HCT116 (cell line): ENCODE data around the gene ABCG5. TPM values are rescaled to one million over a fixed set of nuclear protein-coding genes. Genes with fewer than 3 reads are reported as not detected.

Source experiments
- ATAC-seq: fragments of 200-7000 bp; cut with Tn5 transposase; 2 replicates; pipeline ENCODE4 v1.9.1; 2020; ENCODE audit warnings: mild to moderate bottlenecking, moderate library complexity
- BruUV-seq: library from RNA; stranded (reverse); fragments of 400-500 nt; replicated peaks from 2 replicates; lab custom pipeline; 2021; lab: Mats Ljungman, UMichigan
- CTCF ChIA-PET: fragments of 300-600 bp; sonication (Branson Sonifier 250); formaldehyde crosslinking; loops from one replicate; lab custom pipeline; 2021; ENCODE audit warnings: antibody characterized with exemption; lab: Charles Lee
- POLR2A ChIA-PET: fragments of 300-600, 350-600 bp; sonication (Branson Sonifier 250); formaldehyde crosslinking; loops from one replicate; lab custom pipeline; 2021; ENCODE audit warnings: antibody characterized with exemption; lab: Charles Lee
- RAD21 ChIA-PET, 2 experiments: fragments of 300-600 bp; sonication (Branson Sonifier 250); formaldehyde crosslinking; loops; one replicate each; lab custom pipeline; 2023; ENCODE audit warnings: low total read pairs in 2 of 2; ENCODE audit not compliant: uncharacterized antibody in 2 of 2, unreplicated experiment in 2 of 2, low non-redundant PET in 1 of 2; lab: Charles Lee
- DNase-seq: peaks from one replicate; pipeline ENCODE4 v3.0.0-alpha.2; 2010; ENCODE audit warnings: low read depth, low spot score
- H2AFZ ChIP-seq: fragments of 200-600 bp; shearing (Covaris generic), sonication (generic); 2 replicates; pipeline ENCODE4 v1.6.1; 2017; ENCODE audit warnings: low read depth, mixed run types, mixed read lengths, antibody characterized with exemption, low read length; ENCODE audit not compliant: poor library complexity, severe bottlenecking
- H3K27ac ChIP-seq: 2 replicates; pipeline ENCODE4 v1.5.1; 2012; ENCODE audit warnings: low read depth, low read length
- H3K27me3 ChIP-seq: fragments of 200-600 bp; sonication (generic); 2 replicates; pipeline ENCODE4 v1.6.1; 2016; ENCODE audit warnings: mixed run types, low read length, mixed read lengths; ENCODE audit not compliant: insufficient read depth
- H3K36me3 ChIP-seq, 2 experiments: fragments of 200-500 bp in 1 of 2; fragments of 200-600 bp in 1 of 2; sonication (Bioruptor generic) in 1 of 2; sonication (generic) in 1 of 2; 2 replicates each; pipeline versions ENCODE4 v1.5.1 to v1.6.1; 2014 to 2016; ENCODE audit warnings: low read length in 2 of 2, inconsistent platforms in 1 of 2, mixed read lengths in 1 of 2, mixed run types in 1 of 2; ENCODE audit not compliant: insufficient read depth in 2 of 2, control insufficient read depth in 1 of 2
- H3K4me1 ChIP-seq, 2 experiments: fragments of 200-600 bp in 1 of 2; sonication (generic) in 1 of 2; 2 replicates each; pipeline versions ENCODE4 v1.5.1 to v1.6.1; 2012 to 2017; ENCODE audit warnings: low read length in 2 of 2, inconsistent platforms in 1 of 2, mild to moderate bottlenecking in 1 of 2, mixed read lengths in 1 of 2, mixed run types in 1 of 2, moderate library complexity in 1 of 2; ENCODE audit not compliant: insufficient read depth in 2 of 2, control insufficient read depth in 1 of 2
- H3K4me2 ChIP-seq: fragments of 200-600 bp; sonication (generic); 2 replicates; pipeline ENCODE4 v1.6.1; 2017; ENCODE audit warnings: mixed run types, low read length, mixed read lengths
- H3K4me3 ChIP-seq, 2 experiments: fragments of 200-600 bp in 1 of 2; sonication (generic) in 1 of 2; replicated peaks in 1 of 2; 2 replicates each; pipeline ENCODE4 v1.5.1; 2011 to 2016; ENCODE audit warnings: low read length in 2 of 2, control low read depth in 1 of 2, low read depth in 1 of 2, mild to moderate bottlenecking in 1 of 2, mixed read lengths in 1 of 2, mixed run types in 1 of 2
- H3K79me2 ChIP-seq: fragments of 200-600 bp; sonication (generic); 2 replicates; pipeline ENCODE4 v1.6.1; 2017; ENCODE audit warnings: mild to moderate bottlenecking, mixed run types, low read length, moderate library complexity, mixed read lengths; ENCODE audit not compliant: insufficient read depth
- H3K9ac ChIP-seq: fragments of 200-600 bp; sonication (generic); 2 replicates; pipeline ENCODE4 v1.6.1; 2016; ENCODE audit warnings: low read length, mixed read lengths
- H3K9me2 ChIP-seq: fragments of 200-600 bp; sonication (generic), shearing (Covaris generic); 2 replicates; pipeline ENCODE4 v1.6.1; 2017; ENCODE audit warnings: mixed run types, mild to moderate bottlenecking, moderate library complexity; ENCODE audit not compliant: insufficient read depth
- H3K9me3 ChIP-seq, 2 experiments: fragments of 200-500 bp in 1 of 2; fragments of 200-600 bp in 1 of 2; sonication (Bioruptor generic) in 1 of 2; sonication (generic) in 1 of 2; 2 replicates each; pipeline ENCODE4 v1.6.1; 2014 to 2017; ENCODE audit warnings: low read length in 2 of 2, mixed read lengths in 2 of 2, inconsistent platforms in 1 of 2, low read depth in 1 of 2, mild to moderate bottlenecking in 1 of 2, mixed run types in 1 of 2, moderate library complexity in 1 of 2; ENCODE audit not compliant: control insufficient read depth in 1 of 2, insufficient read depth in 1 of 2
- H4K20me1 ChIP-seq: fragments of 200-600 bp; sonication (generic), shearing (Covaris generic); 2 replicates; pipeline ENCODE4 v1.6.1; 2017; ENCODE audit warnings: mixed run types, mild to moderate bottlenecking, moderate library complexity; ENCODE audit not compliant: insufficient read depth
- CEBPB ChIP-seq: IDR thresholded peaks from 2 replicates; pipeline ENCODE4 v1.6.1; 2012; ENCODE audit warnings: low read depth
- EGR1 ChIP-seq: IDR thresholded peaks from 2 replicates; pipeline ENCODE4 v1.6.1; 2012; ENCODE audit warnings: low read depth
- ELF1 ChIP-seq: IDR thresholded peaks from 2 replicates; pipeline ENCODE4 v1.6.1; 2012; ENCODE audit warnings: low read depth, borderline replicate concordance
- EZH2 ChIP-seq: fragments of 200-600 bp; sonication (generic); IDR thresholded peaks from 2 replicates; pipeline ENCODE4 v1.6.1; 2017; ENCODE audit warnings: antibody characterized with exemption, mixed run types
- EZH2phosphoT487 ChIP-seq: fragments of 200-600 bp; IDR thresholded peaks from 2 replicates; pipeline ENCODE4 v1.6.1; 2018; ENCODE audit warnings: antibody characterized with exemption, borderline replicate concordance
- JUND ChIP-seq: IDR thresholded peaks from 2 replicates; pipeline ENCODE4 v1.6.1; 2012
- POLR2AphosphoS5 ChIP-seq: IDR thresholded peaks from 2 replicates; pipeline ENCODE4 v1.6.1; 2011; ENCODE audit warnings: mild to moderate bottlenecking, low read depth, low read length, moderate library complexity
- RAD21 ChIP-seq: IDR thresholded peaks from 2 replicates; pipeline ENCODE4 v1.6.1; 2012; ENCODE audit warnings: low read depth, mild to moderate bottlenecking
- TCF7L2 ChIP-seq: IDR thresholded peaks from 2 replicates; pipeline ENCODE4 v1.7.0; 2011; ENCODE audit warnings: borderline replicate concordance, inconsistent platforms; ENCODE audit not compliant: insufficient read depth, insufficient read length; ENCODE audit errors: extremely low read depth
- ZBTB33 ChIP-seq: IDR thresholded peaks from 2 replicates; pipeline ENCODE4 v1.6.1; 2011; ENCODE audit warnings: mild to moderate bottlenecking, low read length, moderate library complexity; ENCODE audit not compliant: insufficient replicate concordance; ENCODE audit errors: extremely low read depth
- intact Hi-C: fragments of 100-400 bp; cut with micrococcal nuclease; formaldehyde crosslinking; loops from 2 replicates; pipeline ENCODE4 v1.10.0; 2022
- total RNA-seq: library from RNA; stranded (reverse); gene quantifications from one replicate; pipeline ENCODE4 v1.2.1, GENCODE V29; 2021; ENCODE audit not compliant: unreplicated experiment
- TF ChIP-seq, protein P1 (sequence below): IDR thresholded peaks from 2 replicates; pipeline ENCODE4 v1.6.1; 2012
- TF ChIP-seq, protein P2 (sequence below): IDR thresholded peaks from 2 replicates; pipeline ENCODE4 v1.6.1; 2012

The ABCG5 gene
- total RNA-seq, 1 experiment from 2014 or later: not detected

DNA sequence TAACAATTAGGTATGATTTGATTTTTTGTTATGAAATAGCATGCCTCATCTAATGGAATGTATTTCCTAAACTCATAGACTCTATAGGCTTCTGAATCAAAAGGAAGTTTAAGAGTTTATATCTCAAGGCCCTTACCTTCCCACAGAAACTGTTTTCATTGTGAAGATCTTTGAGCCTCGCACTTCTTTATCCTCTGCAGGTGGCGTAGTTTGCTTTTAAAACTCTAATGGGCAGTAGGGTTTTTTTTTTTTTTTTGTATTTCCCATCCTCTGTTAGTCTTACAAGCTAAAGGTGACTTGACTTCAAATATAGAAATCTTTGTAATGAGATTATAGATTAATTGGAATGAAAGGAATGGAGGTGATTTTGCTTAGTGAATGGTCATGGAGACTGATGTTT is 36.5 kb downstream of the ABCG5 start:
- no TSS peak for BruUV-seq
- CTCF ChIA-PET: no interaction called here

GRCh38 chr2:43800894-43801293 is 37.7 kb downstream of the ABCG5 start:
- H3K4me3 ChIP-seq: no peak overlapping the region
- H3K4me1 ChIP-seq: no peaks in the 10 kb centered on the region
- H2AFZ ChIP-seq: no peak overlapping the region
- no peaks in the 10 kb centered on the region for H3K79me2 ChIP-seq
- no peaks in the 10 kb centered on the region for H4K20me1 ChIP-seq
- RAD21 ChIA-PET: interaction anchor here in 1 of 2 experiments (0.6 kb wide), 1 partner anchor 19 kb away, joined by 6 read pairs; no protein-coding TSS in a partner anchor
- no peak overlapping the region for H3K27ac ChIP-seq
- no peak for DNase-seq
- ATAC-seq: no peak
- no peaks in the 10 kb centered on the region for H3K9me3 ChIP-seq
- no peaks in the 10 kb centered on the region for H3K27me3 ChIP-seq
- H3K9me2 ChIP-seq: no peaks in the 10 kb centered on the region
- intact Hi-C loops: no loop called here
- no peaks in the 10 kb centered on the region for H3K36me3 ChIP-seq
- H3K4me2 ChIP-seq: no peak overlapping the region
- TF ChIP-seq, protein P1, sequence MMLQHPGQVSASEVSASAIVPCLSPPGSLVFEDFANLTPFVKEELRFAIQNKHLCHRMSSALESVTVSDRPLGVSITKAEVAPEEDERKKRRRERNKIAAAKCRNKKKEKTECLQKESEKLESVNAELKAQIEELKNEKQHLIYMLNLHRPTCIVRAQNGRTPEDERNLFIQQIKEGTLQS: no peak
- TF ChIP-seq CEBPB: no peak
- TF ChIP-seq JUND: no peak
- TF ChIP-seq, protein P2, sequence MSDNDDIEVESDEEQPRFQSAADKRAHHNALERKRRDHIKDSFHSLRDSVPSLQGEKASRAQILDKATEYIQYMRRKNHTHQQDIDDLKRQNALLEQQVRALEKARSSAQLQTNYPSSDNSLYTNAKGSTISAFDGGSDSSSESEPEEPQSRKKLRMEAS: no peak
- TF ChIP-seq ZBTB33: no peak
- TF ChIP-seq POLR2AphosphoS5: no peak
- TF ChIP-seq EGR1: no peak
- no peak for TF ChIP-seq ELF1
- TF ChIP-seq EZH2: no peak
- H3K9ac ChIP-seq: no peak overlapping the region
- BruUV-seq: no TSS peak
- POLR2A ChIA-PET: no interaction called here
- CTCF ChIA-PET: no interaction called here

More for the DNA sequence above, 36.5 kb downstream of the ABCG5 start:
- RAD21 ChIA-PET: no interaction called here
- H3K4me3 ChIP-seq: no peak overlapping the region
- no peaks in the 10 kb centered on the region for H3K79me2 ChIP-seq
- POLR2A ChIA-PET: no interaction called here
- no peak overlapping the region for H3K9ac ChIP-seq
- no peaks in the 10 kb centered on the region for H3K9me3 ChIP-seq
- H3K4me2 ChIP-seq: no peak overlapping the region
- H2AFZ ChIP-seq: no peak overlapping the region
- H3K9me2 ChIP-seq: no peaks in the 10 kb centered on the region
- no peak for ATAC-seq
- intact Hi-C loops: no loop called here
- H3K4me1 ChIP-seq: no peaks in the 10 kb centered on the region
- no peaks in the 10 kb centered on the region for H3K36me3 ChIP-seq
- TF ChIP-seq CEBPB (no peak), TCF7L2 (no peak), ZBTB33 (no peak), EZH2phosphoT487 (no peak), RAD21 (0 out of 2 replicates have a peak, but pooled peaks have one; percentile 16)
- H3K27me3 ChIP-seq: no peaks in the 10 kb centered on the region
- no peak overlapping the region for H3K27ac ChIP-seq
- H4K20me1 ChIP-seq: no peaks in the 10 kb centered on the region
- no peak for DNase-seq
